GM23338 (cell line): ENCODE data around the gene DPEP2NB. TPM values are rescaled to one million over a fixed set of nuclear protein-coding genes. Genes with fewer than 3 reads are reported as not detected.

Experiments
- ATAC-seq: fragments of 200-7000 bp; cut with Tn5 transposase; 3 replicates; pipeline ENCODE4 v1.9.1; 2020
- DNase-seq: peaks from one replicate; pipeline ENCODE4 v3.0.0-alpha.2; 2015; ENCODE audit warnings: low spot score
- H2AFZ ChIP-seq: fragments of 200-600 bp; sonication (generic); 2 replicates; pipeline ENCODE4 v1.8.0; 2016; ENCODE audit warnings: antibody characterized with exemption, mild to moderate bottlenecking, moderate library complexity
- H3F3A ChIP-seq: fragments of 200-600 bp; sonication (generic); replicated peaks from 2 replicates; pipeline ENCODE4 v1.8.0; 2017; ENCODE audit warnings: antibody characterized with exemption, mixed run types, low read depth
- H3K27ac ChIP-seq: fragments of 200-600 bp; sonication (generic); 2 replicates; pipeline ENCODE4 v1.6.1; 2016; ENCODE audit warnings: low read depth
- H3K27me3 ChIP-seq: fragments of 200-600 bp; sonication (generic); 2 replicates; pipeline ENCODE4 v1.8.0; 2016; ENCODE audit warnings: mild to moderate bottlenecking, mixed run types, moderate library complexity; ENCODE audit not compliant: insufficient read depth
- H3K36me3 ChIP-seq: fragments of 200-600 bp; sonication (generic); 2 replicates; pipeline ENCODE4 v1.8.0; 2016; ENCODE audit warnings: mild to moderate bottlenecking; ENCODE audit not compliant: insufficient read depth
- H3K4me1 ChIP-seq: fragments of 200-600 bp; sonication (generic); 2 replicates; pipeline ENCODE4 v1.8.0; 2016; ENCODE audit warnings: mild to moderate bottlenecking, moderate library complexity; ENCODE audit not compliant: insufficient read depth
- H3K4me2 ChIP-seq: fragments of 200-600 bp; sonication (generic); 2 replicates; pipeline ENCODE4 v1.7.1; 2017; ENCODE audit warnings: mixed run types
- H3K4me3 ChIP-seq: fragments of 200-600 bp; sonication (generic); 2 replicates; pipeline ENCODE4 v1.6.1; 2016; ENCODE audit warnings: mixed run types
- H3K79me2 ChIP-seq: fragments of 200-600 bp; sonication (generic); replicated peaks from 2 replicates; pipeline ENCODE4 v1.8.0; 2017; ENCODE audit warnings: mild to moderate bottlenecking; ENCODE audit not compliant: insufficient read depth
- H3K9me2 ChIP-seq: fragments of 200-600 bp; sonication (generic); 2 replicates; pipeline ENCODE4 v1.8.0; 2017; ENCODE audit not compliant: insufficient read depth
- H4K20me1 ChIP-seq: fragments of 200-600 bp; sonication (generic); replicated peaks from 2 replicates; pipeline ENCODE4 v1.8.0; 2017; ENCODE audit warnings: mild to moderate bottlenecking; ENCODE audit not compliant: insufficient read depth
- H3K27ac Mint-ChIP-seq: 2 replicates; pipeline ENCODE4 v1.8.0; 2020; ENCODE audit warnings: inconsistent platforms, mild to moderate bottlenecking, moderate library complexity, mixed read lengths
- H3K27me3 Mint-ChIP-seq: 3 replicates; pipeline ENCODE4 v1.8.0; 2022; ENCODE audit warnings: low read depth, mild to moderate bottlenecking, moderate library complexity, mixed read lengths, inconsistent platforms; ENCODE audit not compliant: insufficient read depth, poor library complexity
- H3K36me3 Mint-ChIP-seq: 3 replicates; pipeline ENCODE4 v1.8.0; 2021; ENCODE audit warnings: low read depth, mild to moderate bottlenecking, inconsistent platforms, moderate library complexity, mixed read lengths
- H3K4me1 Mint-ChIP-seq: 3 replicates; pipeline ENCODE4 v1.8.0; 2020; ENCODE audit warnings: mild to moderate bottlenecking, inconsistent platforms, mixed read lengths
- H3K4me3 Mint-ChIP-seq: 3 replicates; pipeline ENCODE4 v1.8.0; 2021; ENCODE audit warnings: moderate library complexity, mild to moderate bottlenecking, inconsistent platforms, mixed read lengths
- H3K9me3 Mint-ChIP-seq: 3 replicates; pipeline ENCODE4 v1.8.0; 2020; ENCODE audit warnings: moderate library complexity, mild to moderate bottlenecking, inconsistent platforms, mixed read lengths
- CREB1 ChIP-seq: fragments of 250-450 bp; sonication (Bioruptor Pico); IDR thresholded peaks from 2 replicates; pipeline ENCODE4 v1.5.0; 2020; ENCODE audit warnings: low read depth, mild to moderate bottlenecking, moderate library complexity
- CTCF ChIP-seq, 2 experiments: fragments of 200-600 bp in 1 of 2; sonication (generic) in 1 of 2; conservative IDR thresholded peaks; 2 replicates each; pipeline versions ENCODE4 v1.5.1 to v1.6.1; 2016 to 2017; ENCODE audit warnings: antibody characterized with exemption in 2 of 2, low read depth in 2 of 2, mild to moderate bottlenecking in 2 of 2, moderate library complexity in 1 of 2
- EZH2 ChIP-seq: fragments of 200-600 bp; sonication (generic); IDR thresholded peaks from one replicate; pipeline ENCODE4 v1.8.0; 2017; ENCODE audit warnings: antibody characterized with exemption, mild to moderate bottlenecking, low read depth; ENCODE audit not compliant: unreplicated experiment
- EZH2phosphoT487 ChIP-seq: fragments of 200-600 bp; sonication (generic); IDR thresholded peaks from one replicate; pipeline ENCODE4 v1.8.1; 2018; ENCODE audit warnings: antibody characterized with exemption; ENCODE audit not compliant: unreplicated experiment
- JUNB ChIP-seq: IDR thresholded peaks from one replicate; pipeline ENCODE4 v1.6.1; 2016; ENCODE audit warnings: antibody characterized with exemption; ENCODE audit not compliant: unreplicated experiment
- NANOG ChIP-seq: IDR thresholded peaks from 2 replicates; pipeline ENCODE4 v1.6.1; 2016; ENCODE audit warnings: antibody characterized with exemption, borderline replicate concordance
- POLR2AphosphoS5 ChIP-seq: IDR thresholded peaks from 2 replicates; pipeline ENCODE4 v1.6.1; 2016; ENCODE audit warnings: antibody characterized with exemption, low read depth
- STAT1 ChIP-seq: IDR thresholded peaks from one replicate; pipeline ENCODE4 v1.6.1; 2016; ENCODE audit warnings: antibody characterized with exemption; ENCODE audit not compliant: unreplicated experiment
- ZNF114 ChIP-seq: fragments of 250-450 bp; sonication (Bioruptor Pico); IDR thresholded peaks from 2 replicates; pipeline ENCODE4 v1.5.0; 2020; ENCODE audit warnings: mild to moderate bottlenecking, moderate library complexity
- ZNF331 ChIP-seq: fragments of 250-450 bp; sonication (Bioruptor Pico); IDR thresholded peaks from 2 replicates; pipeline ENCODE4 v1.5.0; 2020; ENCODE audit warnings: low read depth, mild to moderate bottlenecking, moderate library complexity
- ZNF462 ChIP-seq: fragments of 250-450 bp; sonication (Bioruptor Pico); IDR thresholded peaks from 2 replicates; pipeline ENCODE4 v1.5.0; 2020; ENCODE audit warnings: mild to moderate bottlenecking, moderate library complexity
- polyA plus RNA-seq: library from polyadenylated mRNA; unstranded; fragments of >200 nt; fragmentation: Nextera tagmentation; extraction: Ambion mirVana; gene quantifications from 2 replicates; pipeline ENCODE4 v1.2.1, GENCODE V29; 2016
- total RNA-seq: library from RNA; depleted of rRNA; stranded (reverse); fragments of >200 nt; shearing (Covaris generic); gene quantifications from 2 replicates; pipeline ENCODE4 v1.2.3, GENCODE V29; 2014
- TF ChIP-seq, protein P1 (sequence below): IDR thresholded peaks from 2 replicates; pipeline ENCODE4 v1.6.1; 2016; ENCODE audit warnings: antibody characterized with exemption
- TF ChIP-seq, protein P2 (sequence below): IDR thresholded peaks from one replicate; pipeline ENCODE4 v1.6.1; 2018; ENCODE audit warnings: antibody characterized with exemption; ENCODE audit not compliant: unreplicated experiment

The DPEP2NB gene
- total and polyA plus RNA-seq, 2 experiments from 2014 or later = not detected

- Histone ChIP-seq H3K27me3 (no peaks in the 10 kb centered on the region), H3K4me2 (no peak overlapping the region), H2AFZ (no peak overlapping the region), H3K4me3 (no peak overlapping the region), H3F3A (peaks cover 6% of the 10 kb centered on the region; the same call in 1 of the 2 replicates), H3K79me2 (peaks cover 24% of the 10 kb centered on the region), H3K27ac (no peak overlapping the region), H3K36me3 (no peaks in the 10 kb centered on the region), H4K20me1 (no peaks in the 10 kb centered on the region; the same call in 1 of the 2 replicates), H3K4me1 (peaks cover 14% of the 10 kb centered on the region; the same call in 1 of the 2 replicates), H3K9me2 (no peaks in the 10 kb centered on the region)
- Mint-ChIP-seq H3K9me3 (no peaks in the 10 kb centered on the region; the same call in 1 of the 3 replicates), H3K4me3 (no peak overlapping the region), H3K4me1 (peaks cover 9% of the 10 kb centered on the region; the same call in 2 of the 3 replicates), H3K36me3 (peaks cover 10% of the 10 kb centered on the region; the same call in 2 of the 3 replicates), H3K27ac (no peak overlapping the region), H3K27me3 (peaks cover 8% of the 10 kb centered on the region)
- ATAC-seq (no peak), DNase-seq (no peak)
- TF ChIP-seq CTCF (conservative IDR thresholded peaks at IDR 0.05; ENCODE audit: low read depth in 2 of 2) (no peak), ZNF114 (no peak), CREB1 (CRISPR knock-in tag) (no peak), STAT1 (no peak), EZH2 (no peak), NANOG (no peak), ZNF462 (CRISPR knock-in tag) (no peak), ZNF331 (CRISPR knock-in tag) (no peak), POLR2AphosphoS5 (no peak), EZH2phosphoT487 (no peak), JUNB (no peak)
- TF ChIP-seq, protein P1, sequence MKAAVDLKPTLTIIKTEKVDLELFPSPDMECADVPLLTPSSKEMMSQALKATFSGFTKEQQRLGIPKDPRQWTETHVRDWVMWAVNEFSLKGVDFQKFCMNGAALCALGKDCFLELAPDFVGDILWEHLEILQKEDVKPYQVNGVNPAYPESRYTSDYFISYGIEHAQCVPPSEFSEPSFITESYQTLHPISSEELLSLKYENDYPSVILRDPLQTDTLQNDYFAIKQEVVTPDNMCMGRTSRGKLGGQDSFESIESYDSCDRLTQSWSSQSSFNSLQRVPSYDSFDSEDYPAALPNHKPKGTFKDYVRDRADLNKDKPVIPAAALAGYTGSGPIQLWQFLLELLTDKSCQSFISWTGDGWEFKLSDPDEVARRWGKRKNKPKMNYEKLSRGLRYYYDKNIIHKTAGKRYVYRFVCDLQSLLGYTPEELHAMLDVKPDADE = no peak
- TF ChIP-seq, protein P2, sequence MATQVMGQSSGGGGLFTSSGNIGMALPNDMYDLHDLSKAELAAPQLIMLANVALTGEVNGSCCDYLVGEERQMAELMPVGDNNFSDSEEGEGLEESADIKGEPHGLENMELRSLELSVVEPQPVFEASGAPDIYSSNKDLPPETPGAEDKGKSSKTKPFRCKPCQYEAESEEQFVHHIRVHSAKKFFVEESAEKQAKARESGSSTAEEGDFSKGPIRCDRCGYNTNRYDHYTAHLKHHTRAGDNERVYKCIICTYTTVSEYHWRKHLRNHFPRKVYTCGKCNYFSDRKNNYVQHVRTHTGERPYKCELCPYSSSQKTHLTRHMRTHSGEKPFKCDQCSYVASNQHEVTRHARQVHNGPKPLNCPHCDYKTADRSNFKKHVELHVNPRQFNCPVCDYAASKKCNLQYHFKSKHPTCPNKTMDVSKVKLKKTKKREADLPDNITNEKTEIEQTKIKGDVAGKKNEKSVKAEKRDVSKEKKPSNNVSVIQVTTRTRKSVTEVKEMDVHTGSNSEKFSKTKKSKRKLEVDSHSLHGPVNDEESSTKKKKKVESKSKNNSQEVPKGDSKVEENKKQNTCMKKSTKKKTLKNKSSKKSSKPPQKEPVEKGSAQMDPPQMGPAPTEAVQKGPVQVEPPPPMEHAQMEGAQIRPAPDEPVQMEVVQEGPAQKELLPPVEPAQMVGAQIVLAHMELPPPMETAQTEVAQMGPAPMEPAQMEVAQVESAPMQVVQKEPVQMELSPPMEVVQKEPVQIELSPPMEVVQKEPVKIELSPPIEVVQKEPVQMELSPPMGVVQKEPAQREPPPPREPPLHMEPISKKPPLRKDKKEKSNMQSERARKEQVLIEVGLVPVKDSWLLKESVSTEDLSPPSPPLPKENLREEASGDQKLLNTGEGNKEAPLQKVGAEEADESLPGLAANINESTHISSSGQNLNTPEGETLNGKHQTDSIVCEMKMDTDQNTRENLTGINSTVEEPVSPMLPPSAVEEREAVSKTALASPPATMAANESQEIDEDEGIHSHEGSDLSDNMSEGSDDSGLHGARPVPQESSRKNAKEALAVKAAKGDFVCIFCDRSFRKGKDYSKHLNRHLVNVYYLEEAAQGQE = no peak
Measured at GRCh38 chr16:68019167-68019680, 3.5 kb upstream of the DPEP2NB start.
